Stimulated activated CD8-positive, alpha-beta memory T cell treated with anti-CD3 and anti-CD28 coated beads, Interleukin-7, amount 100 ng/mL, for 24 hours (primary cell): Measurements from ENCODE around the gene MSH2.
A peak's percentile ranks its signal among the peaks of the same experiment; 100 is the strongest.

Source experiments
- DNase-seq: peaks from one replicate; pipeline ENCODE4 v3.0.0-alpha.2; 2020; ENCODE audit warnings: low read depth

Gene MSH2

GRCh38 chr2:47508641-47509040 is 105.7 kb downstream of the MSH2 start:
- DNase-seq, result no peak

GRCh38 chr2:47509250-47509649 is 106.3 kb downstream of the MSH2 start:
- DNase-seq, result no peak

- DNase-seq, result no peak
Measured at GRCh38 chr2:47509821-47510385, 106.9 kb downstream of the MSH2 start.

GRCh38 chr2:47510745-47511144 is 107.8 kb downstream of the MSH2 start:
- DNase-seq, result no peak

- DNase-seq, result no peak
Measured at GRCh38 chr2:47512581-47513083, 109.7 kb downstream of the MSH2 start.

DNA sequence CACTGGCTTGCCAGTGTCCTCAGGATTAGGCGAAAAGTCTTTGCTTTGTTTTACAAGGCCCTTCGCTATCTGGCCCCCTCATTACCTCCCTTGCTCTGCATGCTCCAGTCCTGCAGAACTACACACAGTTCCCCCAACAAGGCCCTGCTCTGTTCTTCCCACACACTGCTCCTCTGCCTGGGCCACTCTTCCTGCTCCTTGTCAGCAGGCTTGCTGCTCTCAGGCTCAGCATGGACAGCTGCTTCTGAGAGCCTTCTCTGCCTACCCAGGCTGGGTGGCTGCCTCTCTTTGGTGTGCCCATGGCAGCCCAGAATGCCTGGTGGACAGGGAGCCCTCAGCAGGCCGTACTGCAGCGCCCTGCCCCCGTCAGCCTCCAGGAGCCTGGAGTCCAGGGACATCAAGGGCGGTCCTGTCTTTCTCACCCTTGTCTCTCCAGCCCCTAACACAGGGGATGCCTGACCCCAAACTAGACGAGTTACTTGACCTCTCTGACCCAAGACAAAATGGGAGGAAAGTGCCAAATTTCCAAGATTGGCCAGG is 111.1 kb downstream of the MSH2 start:
- no peak for DNase-seq

DNA sequence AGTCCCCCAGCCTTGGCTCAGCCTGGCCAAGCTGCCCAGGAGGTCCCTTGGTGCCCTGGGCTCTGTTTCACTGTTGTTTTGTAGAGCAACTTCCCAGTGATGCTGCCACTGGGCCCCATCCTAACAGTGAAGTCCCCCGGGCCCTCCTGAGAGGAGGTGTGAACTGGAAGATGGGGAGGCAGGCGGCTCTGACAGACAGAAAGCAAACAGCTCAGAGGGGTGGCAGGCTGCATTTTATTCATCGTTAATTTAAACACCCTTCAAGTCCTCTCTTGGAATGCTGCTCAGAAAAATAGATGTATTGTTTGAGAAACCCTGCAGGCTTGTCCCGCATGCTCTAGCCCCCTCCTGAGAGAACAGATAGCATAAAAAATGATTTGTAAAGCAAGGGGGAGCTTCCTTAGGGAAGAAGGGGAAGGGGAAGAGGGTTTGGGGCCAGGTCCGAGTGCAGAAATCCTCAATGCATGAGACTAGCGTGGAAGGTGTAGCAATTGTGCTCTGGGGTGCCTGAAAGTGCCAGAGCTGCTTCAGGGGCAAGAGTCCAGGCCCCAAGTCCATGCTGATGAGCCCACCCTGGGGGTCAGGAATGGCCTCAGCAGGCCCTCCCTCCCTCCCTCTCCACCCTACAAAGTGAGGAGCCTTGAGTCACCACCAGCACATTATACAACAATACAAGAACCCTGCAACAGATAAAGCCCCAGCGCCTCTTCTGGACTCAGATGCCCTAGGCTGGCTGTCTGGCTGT is 113.6 kb downstream of the MSH2 start:
- DNase-seq, result no peak

DNA sequence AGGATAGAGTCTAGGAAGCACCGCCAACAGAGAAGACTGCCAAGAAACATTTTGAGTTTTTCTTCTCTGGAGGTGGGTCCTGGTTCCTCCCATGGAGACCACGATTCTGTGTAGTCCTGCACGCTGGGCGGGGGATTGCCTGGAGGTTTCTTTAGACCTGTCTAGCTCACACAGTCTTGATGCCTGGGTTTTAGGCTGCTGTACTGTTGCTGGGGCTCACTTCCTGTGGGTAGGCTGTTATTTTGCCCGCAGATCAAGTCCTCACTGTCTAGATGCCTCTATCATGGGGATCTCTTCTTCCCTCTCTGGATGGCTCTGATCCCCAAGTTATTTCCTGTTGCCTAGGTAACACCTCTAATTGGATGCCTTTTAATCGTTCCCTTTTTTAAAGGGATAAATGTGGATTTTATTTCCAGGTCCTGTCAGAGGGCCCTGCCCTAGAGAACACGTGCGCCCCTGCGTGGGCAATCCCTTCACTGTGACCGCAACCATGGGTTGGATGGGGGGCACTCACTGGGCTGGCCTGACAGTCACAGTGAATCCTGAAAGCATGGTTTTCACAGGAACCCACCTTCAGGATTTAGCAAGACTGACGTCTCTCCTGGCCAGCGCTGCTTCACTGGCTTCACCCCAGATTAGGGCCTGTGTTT is 115.7 kb downstream of the MSH2 start:
- no peak for DNase-seq

DNA sequence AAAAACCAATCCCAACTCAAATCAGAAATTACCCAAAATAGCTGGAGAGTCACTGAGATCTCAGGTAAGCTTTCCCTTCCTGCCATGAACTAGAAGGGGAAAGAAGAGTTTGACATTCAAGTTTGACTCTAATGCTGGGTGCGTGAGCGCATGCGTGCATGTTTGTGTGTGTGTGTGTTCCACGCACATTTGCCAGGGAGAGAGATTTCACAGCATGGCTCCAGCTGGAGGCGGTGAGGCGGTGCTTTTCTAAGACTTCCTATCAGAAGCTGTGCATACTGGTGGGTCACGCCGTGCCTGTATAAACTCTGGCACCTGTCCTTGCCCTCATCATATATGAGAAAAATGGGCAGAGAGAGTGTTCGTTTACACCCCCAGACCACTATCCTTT is 116.2 kb downstream of the MSH2 start:
- DNase-seq, result no peak

- no peak for DNase-seq
Measured at GRCh38 chr2:47519604-47520301, 116.8 kb downstream of the MSH2 start.

DNA sequence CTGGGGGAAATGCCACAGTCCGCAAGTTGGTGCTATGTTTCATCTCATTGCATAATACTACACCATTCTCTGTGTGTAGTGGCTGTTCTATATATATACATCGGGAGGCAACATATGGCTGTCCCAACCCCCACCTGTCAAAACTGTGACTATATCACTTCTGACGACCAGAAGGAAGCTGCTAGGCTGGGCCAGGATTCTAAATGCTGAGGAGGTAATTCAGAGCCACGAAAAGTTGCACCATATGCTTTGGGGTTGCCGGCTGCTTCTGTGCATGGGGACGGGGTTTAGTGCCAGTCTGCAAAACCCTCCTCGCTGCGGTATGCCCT is 117.3 kb downstream of the MSH2 start:
- DNase-seq, result no peak

DNA sequence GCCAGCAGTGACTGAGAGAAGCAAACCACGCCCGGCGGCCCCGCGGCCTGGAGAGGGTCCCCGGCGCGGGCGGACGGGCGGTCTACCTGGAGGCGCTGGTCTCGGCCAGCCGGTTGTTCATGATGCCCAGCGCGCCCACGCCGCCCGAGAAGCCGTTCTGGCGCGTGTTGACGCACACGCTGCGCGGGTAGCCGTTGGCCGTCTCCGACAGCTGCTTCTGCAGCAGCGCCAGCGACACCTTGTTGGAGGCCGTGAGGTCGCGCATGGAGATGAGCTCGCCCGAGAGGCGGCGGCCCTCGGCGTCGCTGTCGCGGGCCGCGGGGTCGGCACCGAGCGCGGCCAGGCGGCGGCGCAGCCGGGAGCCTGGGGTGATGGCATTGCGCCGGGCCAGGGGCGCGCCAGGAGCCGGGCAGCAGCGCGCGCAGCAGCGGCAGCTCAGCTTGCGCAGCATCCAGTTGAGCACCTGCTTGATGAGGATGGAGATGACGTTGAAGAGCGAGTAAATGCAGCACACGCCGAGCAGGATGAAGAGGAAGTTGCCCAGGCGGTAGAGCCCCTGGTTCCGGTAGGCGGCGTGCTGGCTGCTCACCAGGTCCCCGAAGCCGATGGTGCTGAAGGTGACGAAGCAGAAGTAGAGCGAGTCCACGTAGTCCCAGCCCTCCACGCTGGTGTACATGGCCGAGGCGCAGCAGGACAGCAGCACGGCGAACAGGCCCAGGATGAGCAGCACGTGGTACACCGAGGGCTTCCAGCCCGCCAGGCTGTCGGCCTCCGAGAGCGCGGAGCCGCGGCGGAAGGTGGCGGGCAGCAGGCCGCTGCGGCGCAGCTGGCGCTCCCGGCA is 118.1 kb downstream of the MSH2 start:
- DNase-seq, result peak; percentile 28

GRCh38 chr2:47521666-47522285 is 118.8 kb downstream of the MSH2 start:
- no peak for DNase-seq

GRCh38 chr2:47525167-47525566 is 122.2 kb downstream of the MSH2 start:
- DNase-seq, result no peak

- DNase-seq, result no peak
Measured at GRCh38 chr2:47528455-47528854, 125.5 kb downstream of the MSH2 start.

DNA sequence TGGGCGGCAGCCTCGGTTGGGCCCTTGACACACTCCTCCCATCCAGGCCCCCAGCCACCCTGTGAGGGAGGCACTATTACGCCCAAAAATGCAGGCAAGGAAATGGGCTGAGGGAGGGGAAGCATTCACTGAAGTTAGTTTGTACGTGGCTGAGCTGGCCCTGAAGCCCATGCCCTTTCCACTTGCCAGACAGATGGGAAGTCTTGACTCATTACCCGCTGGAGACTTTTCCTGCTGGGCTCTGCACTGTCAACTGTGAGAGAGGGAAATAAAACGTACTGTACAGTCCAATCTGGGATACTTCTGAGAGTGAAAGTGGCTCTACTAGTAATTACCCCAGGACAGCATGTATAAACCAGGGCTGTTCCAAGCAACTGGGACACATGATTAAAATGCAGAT is 125.9 kb downstream of the MSH2 start:
- DNase-seq, result no peak

DNA sequence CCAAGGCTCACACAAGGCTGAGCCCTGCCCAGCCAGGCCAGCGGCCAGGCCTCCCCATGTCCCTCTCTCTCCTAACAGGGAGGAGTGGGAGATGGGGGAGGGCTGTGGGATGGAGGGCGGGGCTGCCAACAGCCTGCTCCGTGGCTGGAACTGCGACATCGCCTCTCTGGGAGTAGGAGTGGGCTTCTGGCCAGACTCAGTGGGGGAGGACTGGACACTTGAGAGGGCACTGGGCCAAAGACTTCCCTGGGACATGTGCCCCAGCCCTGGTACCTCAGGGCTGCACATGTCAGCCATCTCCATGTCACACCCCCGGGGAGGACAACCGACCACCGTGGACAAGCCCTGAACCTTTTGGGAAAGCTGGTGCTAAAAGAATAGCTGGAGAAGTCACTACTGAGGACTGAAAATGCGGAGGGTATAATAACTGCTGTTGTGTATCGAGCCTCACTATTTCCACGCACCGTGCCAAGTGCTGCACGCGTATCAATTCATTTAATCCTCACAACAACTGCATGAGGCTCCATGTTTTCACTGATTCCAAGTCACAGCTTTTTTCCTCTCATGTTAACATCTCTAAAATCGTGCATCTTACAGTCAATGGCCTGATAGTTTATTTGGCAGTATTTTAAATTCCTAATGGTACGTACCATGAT is 127.3 kb downstream of the MSH2 start:
- no peak for DNase-seq

- no peak for DNase-seq
Measured at GRCh38 chr2:47531378-47532042, 128.6 kb downstream of the MSH2 start.
